GM21515 (cell line): ENCODE measurements around the gene RNF39.
"Not testable (repeated sequence)": the region's sequence is repeated elsewhere in the genome, so short reads cannot be mapped to it uniquely, and the experiment has no call there.

Experiments used
- ATAC-seq: cut with Tn5 transposase; IDR thresholded peaks from one replicate; pipeline ENCODE4 v1.9.1; 2021; ENCODE audit not compliant: unreplicated experiment

The RNF39 gene

GRCh38 chr6:30062471-30063178 lies 12.9 kb downstream of the RNF39 start:
- no peak for ATAC-seq

- ATAC-seq: peak; percentile 28
Measured at GRCh38 chr6:30061858-30062458, 13.6 kb downstream of the RNF39 start.

- ATAC-seq: peak; percentile 80
Measured at GRCh38 chr6:30061092-30061857, 14.3 kb downstream of the RNF39 start, which contains the start of gene POLR1H. Gene POLR1H (plus strand): TSS chr6:30061265. CDS start chr6:30061525, 260 bp downstream.

- ATAC-seq: peak; percentile 17
Measured at GRCh38 chr6:30060606-30061091, 14.9 kb downstream of the RNF39 start.

GRCh38 chr6:30055513-30055912 lies 20.1 kb downstream of the RNF39 start:
- ATAC-seq: no peak

GRCh38 chr6:30053682-30054081 lies 21.9 kb downstream of the RNF39 start:
- no peak for ATAC-seq

GRCh38 chr6:30047220-30047619 lies 28.3 kb downstream of the RNF39 start:
- ATAC-seq: no peak

GRCh38 chr6:30044630-30045029 lies 30.9 kb downstream of the RNF39 start:
- no peak for ATAC-seq

- no peak for ATAC-seq
Measured at GRCh38 chr6:30043744-30044143, 31.8 kb downstream of the RNF39 start.

GRCh38 chr6:30042914-30043313 lies 32.7 kb downstream of the RNF39 start:
- no peak for ATAC-seq

- ATAC-seq: no peak
Measured at GRCh38 chr6:30042476-30042875, 33.1 kb downstream of the RNF39 start.

- no peak for ATAC-seq
Measured at GRCh38 chr6:30041821-30042220, 33.7 kb downstream of the RNF39 start.

- no peak for ATAC-seq
Measured at GRCh38 chr6:30041221-30041620, 34.3 kb downstream of the RNF39 start.

- ATAC-seq: no peak
Measured at GRCh38 chr6:30037182-30037788, 38.3 kb downstream of the RNF39 start.

GRCh38 chr6:30035784-30036183 lies 39.8 kb downstream of the RNF39 start:
- no peak for ATAC-seq

- ATAC-seq: not testable (repeated sequence)
Measured at GRCh38 chr6:30033440-30033839, 42.1 kb downstream of the RNF39 start.

- no peak for ATAC-seq
Measured at GRCh38 chr6:30031381-30031780, 44.2 kb downstream of the RNF39 start.

GRCh38 chr6:30029588-30029987 lies 46.0 kb downstream of the RNF39 start:
- ATAC-seq: no peak

GRCh38 chr6:30025186-30025585 lies 50.4 kb downstream of the RNF39 start:
- ATAC-seq: no peak

- ATAC-seq: not testable (repeated sequence)
Measured at GRCh38 chr6:30022712-30023111, 52.9 kb downstream of the RNF39 start.

- no peak for ATAC-seq
Measured at GRCh38 chr6:30022189-30022588, 53.4 kb downstream of the RNF39 start.
